Gastroesophageal sphincter (tissue), 4 donors: ENCODE measurements around the gene SND1. TPM values are rescaled to one million over a fixed set of nuclear protein-coding genes. Genes with fewer than 3 reads are reported as not detected.

Experiments used
- ATAC-seq: fragments of 150-250 bp; one replicate; pipeline ENCODE4 v1.9.1; 2016; ENCODE audit warnings: mild to moderate bottlenecking, moderate library complexity
- H3K27ac ChIP-seq, 4 donors: fragments of 200-600 bp; sonication (generic) in 3 of 4; 1 replicate in 3 of 4; 2 replicates in 1 of 4; pipeline ENCODE4 v1.5.1; 2016 to 2019
- H3K27me3 ChIP-seq: fragments of 200-600 bp; sonication (generic); one replicate; pipeline ENCODE4 v1.5.1; 2019
- H3K36me3 ChIP-seq, 2 donors: fragments of 200-600 bp; sonication (generic); one replicate each; pipeline ENCODE4 v1.5.1; 2019; ENCODE audit warnings: control low read depth in 1 of 2
- H3K4me1 ChIP-seq, 3 donors: fragments of 200-600 bp; sonication (generic); 1 replicate in 2 of 3; 2 replicates in 1 of 3; pipeline ENCODE4 v1.5.1; 2016 to 2019; ENCODE audit warnings: control low read depth in 2 of 3
- H3K4me3 ChIP-seq, 2 donors: fragments of 200-600 bp; sonication (generic); one replicate each; pipeline ENCODE4 v1.5.1; 2019; ENCODE audit warnings: mild to moderate bottlenecking in 1 of 2, moderate library complexity in 1 of 2
- H3K9me3 ChIP-seq, 3 donors: fragments of 200-600 bp; sonication (generic); one replicate each; pipeline ENCODE4 v1.5.1; 2017 to 2019; ENCODE audit warnings: control low read depth in 2 of 3
- CTCF ChIP-seq, 4 experiments: fragments of 200-600 bp in 2 of 4; fragments of 450-650 bp in 2 of 4; sonication (generic) in 1 of 4; IDR thresholded peaks; one replicate each; pipeline ENCODE4 v1.5.1; 2017 to 2019; ENCODE audit warnings: antibody characterized with exemption in 4 of 4, mild to moderate bottlenecking in 2 of 4, moderate library complexity in 2 of 4
- EP300 ChIP-seq: sonication (generic); formaldehyde crosslinking; IDR thresholded peaks from one replicate; pipeline ENCODE4 v1.6.1; 2017; ENCODE audit warnings: antibody characterized with exemption, mild to moderate bottlenecking
- POLR2A ChIP-seq, 2 donors: fragments of 450-650 bp; IDR thresholded peaks; one replicate each; pipeline ENCODE4 v1.6.1; 2017; ENCODE audit warnings: antibody characterized with exemption in 2 of 2, mild to moderate bottlenecking in 2 of 2, moderate library complexity in 1 of 2
- POLR2AphosphoS5 ChIP-seq: sonication (generic); formaldehyde crosslinking; IDR thresholded peaks from one replicate; pipeline ENCODE4 v1.6.1; 2017; ENCODE audit warnings: antibody characterized with exemption
- WGBS, 2 donors: methylation state at CpG; one replicate each; pipeline ENCODE4 v1.1.5; 2018; ENCODE audit warnings: low coverage in 1 of 2; 5-methylcytosine and 5-hydroxymethylcytosine counted together
- total RNA-seq, 4 donors: library from RNA; depleted of rRNA; stranded (reverse); fragments of >200 nt; gene quantifications; one replicate each; pipeline ENCODE4 v1.1.0, GENCODE V29; 2016

Gene SND1
- total RNA-seq, 4 donors from 2014 or later: 97.1 to 119 (median 103) TPM

GRCh38 chr7:127770885-127771284 is 118.9 kb downstream of the SND1 start:
- ATAC-seq: no peak
- H3K4me1 ChIP-seq: peaks cover 0 to 22% (median 0%) of the 10 kb centered on the region in 3 donors
- no peak overlapping the region for H3K4me3 ChIP-seq
- no peaks in the 10 kb centered on the region for H3K27me3 ChIP-seq
- no peaks in the 10 kb centered on the region for H3K36me3 ChIP-seq
- no peak overlapping the region for H3K27ac ChIP-seq
- H3K9me3 ChIP-seq: no peaks in the 10 kb centered on the region
- TF ChIP-seq EP300 (no peak), CTCF (IDR thresholded peaks at IDR 0.05) (no peak), POLR2A (IDR thresholded peaks at IDR 0.05) (no peak), POLR2AphosphoS5 (no peak)
- 33 to 46% methylated on average over 1 to 4 of the region's 4 CpGs for WGBS, 2 donors

GRCh38 chr7:127771707-127772106 is 119.7 kb downstream of the SND1 start:
- Histone ChIP-seq H3K27ac (no peak overlapping the region), H3K27me3 (no peaks in the 10 kb centered on the region), H3K9me3 (no peaks in the 10 kb centered on the region), H3K36me3 (no peaks in the 10 kb centered on the region), H3K4me1 (peaks cover 0 to 22% (median 0%) of the 10 kb centered on the region in 3 donors), H3K4me3 (no peak overlapping the region)
- TF ChIP-seq EP300: no peak
- no peak for TF ChIP-seq POLR2AphosphoS5
- ATAC-seq: no peak
- WGBS, 2 donors: 75 to 79% methylated on average over 5 of the region's 5 CpGs

- Histone ChIP-seq H3K4me3 (no peak overlapping the region), H3K27me3 (no peaks in the 10 kb centered on the region), H3K27ac (no peak overlapping the region), H3K4me1 (peaks cover 0 to 6% (median 0%) of the 10 kb centered on the region in 3 donors), H3K36me3 (no peaks in the 10 kb centered on the region), H3K9me3 (no peaks in the 10 kb centered on the region)
- ATAC-seq: no peak
- TF ChIP-seq EP300 (no peak), CTCF (IDR thresholded peaks at IDR 0.05) (no peak), POLR2A (IDR thresholded peaks at IDR 0.05) (no peak), POLR2AphosphoS5 (no peak)
- 88 to 100% methylated on average over 1 of the region's 1 CpG for WGBS, 2 donors
These were observed 124.9 kb downstream of the SND1 start for GRCh38 chr7:127776776-127777386.

GRCh38 chr7:127780489-127780888 is 128.5 kb downstream of the SND1 start:
- no peaks in the 10 kb centered on the region for H3K27me3 ChIP-seq
- H3K9me3 ChIP-seq: no peaks in the 10 kb centered on the region
- no peak overlapping the region for H3K4me3 ChIP-seq
- no peak for TF ChIP-seq EP300
- TF ChIP-seq CTCF (IDR thresholded peaks at IDR 0.05): no peak
- TF ChIP-seq POLR2AphosphoS5: no peak
- TF ChIP-seq POLR2A (IDR thresholded peaks at IDR 0.05): no peak
- H3K36me3 ChIP-seq: peaks cover 0 to 4% of the 10 kb centered on the region in 2 donors
- ATAC-seq: no peak
- 100% methylated on average over 1 of the region's 1 CpG; no CpG with 5 or more reads in 1 of the 2 donors for WGBS, 2 donors
- peaks cover 0 to 16% (median 0%) of the 10 kb centered on the region in 3 donors for H3K4me1 ChIP-seq
- H3K27ac ChIP-seq: no peak overlapping the region

- H3K9me3 ChIP-seq: no peaks in the 10 kb centered on the region
- peaks cover 0 to 16% (median 0%) of the 10 kb centered on the region in 3 donors for H3K4me1 ChIP-seq
- H3K36me3 ChIP-seq: peaks cover 0 to 4% of the 10 kb centered on the region in 2 donors
- WGBS, 2 donors: 53 to 90% methylated on average over 3 to 4 of the region's 4 CpGs
- no peak for ATAC-seq
- no peak overlapping the region for H3K4me3 ChIP-seq
- H3K27me3 ChIP-seq: no peaks in the 10 kb centered on the region
- H3K27ac ChIP-seq: no peak overlapping the region
- no peak for TF ChIP-seq POLR2AphosphoS5
- no peak for TF ChIP-seq POLR2A (IDR thresholded peaks at IDR 0.05)
- TF ChIP-seq EP300: no peak
These were observed 129.1 kb downstream of the SND1 start for GRCh38 chr7:127781081-127781480.

- H3K27ac ChIP-seq: no peak overlapping the region
- no peaks in the 10 kb centered on the region for H3K9me3 ChIP-seq
- H3K27me3 ChIP-seq: no peaks in the 10 kb centered on the region
- peaks cover 0 to 4% of the 10 kb centered on the region in 2 donors for H3K36me3 ChIP-seq
- H3K4me1 ChIP-seq: peaks cover 0 to 16% (median 0%) of the 10 kb centered on the region in 3 donors
- no peak for ATAC-seq
- TF ChIP-seq EP300 (no peak), POLR2A (IDR thresholded peaks at IDR 0.05) (no peak), CTCF (IDR thresholded peaks at IDR 0.05) (no peak), POLR2AphosphoS5 (no peak)
- no peak overlapping the region for H3K4me3 ChIP-seq
These were observed 130.1 kb downstream of the SND1 start for GRCh38 chr7:127782075-127782474.
